Smooth muscle cell (in vitro differentiated cells): ENCODE data around the gene ACSS2. TPM values are rescaled to one million over a fixed set of nuclear protein-coding genes. Genes with fewer than 3 reads are reported as not detected.
"Not testable (repeated sequence)": the region's sequence is repeated elsewhere in the genome, so short reads cannot be mapped to it uniquely, and the experiment has no call there.

Experiments
- DNase-seq: peaks from one replicate; lab custom pipeline; 2025; ENCODE audit not compliant: unreplicated experiment; lab: John Stamatoyannopoulos, UW
- H2AFZ ChIP-seq: fragments of 200-600 bp; sonication (generic); 2 replicates; pipeline ENCODE4 v1.6.0; 2016; ENCODE audit warnings: antibody characterized with exemption, low read depth, mild to moderate bottlenecking
- H3F3A ChIP-seq: fragments of 200-600 bp; sonication (generic); 2 replicates; pipeline ENCODE4 v1.6.0; 2017; ENCODE audit warnings: antibody characterized with exemption, low read depth
- H3K27ac ChIP-seq: fragments of 200-600 bp; sonication (generic); 2 replicates; pipeline ENCODE4 v1.5.1; 2016; ENCODE audit warnings: low read depth, mild to moderate bottlenecking
- H3K27me3 ChIP-seq: fragments of 200-600 bp; sonication (generic); 2 replicates; pipeline ENCODE4 v1.6.1; 2016; ENCODE audit warnings: low read depth, mild to moderate bottlenecking
- H3K36me3 ChIP-seq: fragments of 200-600 bp; sonication (generic); 2 replicates; pipeline ENCODE4 v1.5.1; 2016; ENCODE audit warnings: low read depth
- H3K4me1 ChIP-seq: fragments of 200-600 bp; sonication (generic); 2 replicates; pipeline ENCODE4 v1.5.1; 2016; ENCODE audit warnings: low read depth
- H3K4me2 ChIP-seq: fragments of 200-600 bp; sonication (generic); 2 replicates; pipeline ENCODE4 v1.6.0; 2016; ENCODE audit warnings: mild to moderate bottlenecking
- H3K4me3 ChIP-seq: fragments of 200-600 bp; sonication (generic); 2 replicates; pipeline ENCODE4 v1.5.1; 2016; ENCODE audit warnings: mild to moderate bottlenecking
- H3K79me2 ChIP-seq: fragments of 200-600 bp; sonication (generic); 2 replicates; pipeline ENCODE4 v1.6.0; 2016; ENCODE audit warnings: low read depth, mild to moderate bottlenecking
- H3K9ac ChIP-seq: fragments of 200-600 bp; sonication (generic); 2 replicates; pipeline ENCODE4 v1.6.0; 2016; ENCODE audit warnings: low read depth
- H3K9me3 ChIP-seq: fragments of 200-600 bp; sonication (generic); replicated peaks from 2 replicates; pipeline ENCODE4 v1.5.1; 2016; ENCODE audit warnings: low read depth
- H4K20me1 ChIP-seq: fragments of 200-600 bp; sonication (generic); 2 replicates; pipeline ENCODE4 v1.6.0; 2016; ENCODE audit warnings: low read depth
- CTCF ChIP-seq: fragments of 200-600 bp; sonication (generic); IDR thresholded peaks from 2 replicates; pipeline ENCODE4 v1.5.1; 2017; ENCODE audit warnings: borderline replicate concordance, mild to moderate bottlenecking, antibody characterized with exemption; ENCODE audit not compliant: insufficient read depth, poor library complexity, severe bottlenecking
- WGBS: methylation state at CpG from one replicate; pipeline ENCODE4 v1.1.7; 2016; ENCODE audit warnings: low lambda C conversion rate; 5-methylcytosine and 5-hydroxymethylcytosine counted together
- polyA plus RNA-seq: library from polyadenylated mRNA; unstranded; fragments of >200 nt; fragmentation: Nextera tagmentation; extraction: Ambion mirVana; gene quantifications from 2 replicates; pipeline ENCODE4 v1.2.1, GENCODE V29; 2016
- total RNA-seq: library from RNA; depleted of rRNA; stranded (reverse); fragments of >200 nt; gene quantifications from 2 replicates; pipeline ENCODE4 v1.2.3, GENCODE V29; 2014

Gene ACSS2
- total and polyA plus RNA-seq, 2 experiments from 2014 or later: 35.1 to 37.7 TPM

DNA sequence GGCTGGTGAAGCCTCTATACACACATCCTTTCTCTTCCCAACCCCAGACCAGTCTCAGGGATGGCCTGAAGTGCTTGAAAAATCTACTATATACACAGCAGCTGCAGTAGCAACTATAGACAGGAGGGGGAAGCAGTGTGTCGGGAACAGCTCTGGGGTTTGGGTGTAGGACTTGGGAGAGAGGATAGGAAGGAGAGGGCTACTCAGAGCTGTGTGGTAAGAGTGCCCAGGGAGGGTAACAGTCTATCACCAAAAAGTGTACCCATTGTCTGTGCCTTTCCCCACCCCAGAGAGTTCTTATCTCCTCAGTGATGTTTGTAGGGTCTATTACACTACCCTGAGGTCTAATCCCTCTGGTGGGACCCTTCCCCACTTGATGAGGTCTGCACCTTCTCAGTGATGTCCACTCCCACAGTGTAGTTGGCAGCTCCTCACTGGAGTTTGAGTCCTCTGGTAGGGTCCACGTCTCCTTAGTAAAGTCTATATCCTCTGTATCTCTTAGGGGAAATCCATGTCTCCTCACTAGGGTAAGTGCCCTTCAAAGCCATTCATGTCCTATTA is 2.2 kb upstream of the ACSS2 start:
- H3K9me3 ChIP-seq: no peaks in the 10 kb centered on the region
- H3K4me1 ChIP-seq: peaks cover 6% of the 10 kb centered on the region
- H2AFZ ChIP-seq: no peak overlapping the region
- H3K4me2 ChIP-seq: no peak overlapping the region
- H3K36me3 ChIP-seq: no peaks in the 10 kb centered on the region
- no peaks in the 10 kb centered on the region for H3K27me3 ChIP-seq
- H3F3A ChIP-seq: peaks cover 5% of the 10 kb centered on the region
- no peak overlapping the region for H3K4me3 ChIP-seq
- no peaks in the 10 kb centered on the region for H4K20me1 ChIP-seq
- H3K79me2 ChIP-seq: peaks cover 11% of the 10 kb centered on the region
- TF ChIP-seq CTCF: peak; percentile 88
- no peak overlapping the region for H3K27ac ChIP-seq
- DNase-seq: peak; percentile 26
- 18% methylated on average over 2 of the region's 2 CpGs for WGBS
- no peak overlapping the region for H3K9ac ChIP-seq

DNA sequence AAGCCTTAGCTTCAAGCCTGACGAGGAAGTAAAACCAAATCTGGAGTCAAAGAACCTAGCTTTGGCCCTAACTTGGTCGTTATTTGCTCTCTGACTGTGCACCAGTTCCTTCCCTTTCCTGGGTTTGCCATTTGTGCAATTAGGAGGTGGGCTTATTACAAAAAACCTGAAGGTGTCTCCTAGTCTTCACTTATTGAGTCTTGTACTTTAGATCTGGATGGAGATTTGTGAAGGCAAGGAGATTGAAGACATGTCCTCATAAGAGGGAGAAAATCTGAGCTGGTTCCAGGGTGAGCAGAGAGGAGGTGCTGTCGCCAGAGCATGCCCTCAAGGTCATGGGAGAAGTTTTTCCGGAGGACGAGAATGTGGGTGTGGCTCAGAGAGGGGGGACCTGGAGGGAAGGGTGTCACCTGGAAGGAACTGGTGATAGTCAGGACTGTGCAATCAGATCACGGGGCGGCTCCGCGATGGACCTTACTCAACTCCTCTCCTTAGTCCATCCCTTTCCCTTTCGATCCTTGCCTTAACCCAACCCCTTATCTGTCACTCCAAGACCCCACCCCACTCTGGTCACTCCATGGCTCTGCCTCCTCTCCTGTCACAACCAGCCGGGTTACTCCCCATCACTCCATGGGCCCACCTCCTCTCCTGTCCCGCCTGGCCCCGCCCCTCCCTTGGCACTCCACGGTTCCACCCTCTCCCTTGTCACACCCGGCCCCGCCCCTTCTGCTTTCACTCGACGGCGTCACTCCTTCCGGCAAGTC is 588 bp upstream of the ACSS2 start:
- no peaks in the 10 kb centered on the region for H3K36me3 ChIP-seq
- H3K4me3 ChIP-seq: peak overlapping the region; percentile 97
- no peak for TF ChIP-seq CTCF
- H3K4me1 ChIP-seq: peaks cover 6% of the 10 kb centered on the region
- WGBS: 14% methylated on average over 11 of the region's 20 CpGs
- no peak for DNase-seq
- no peaks in the 10 kb centered on the region for H3K9me3 ChIP-seq
- H3K27ac ChIP-seq: no peak overlapping the region
- H3K9ac ChIP-seq: no peak overlapping the region
- H4K20me1 ChIP-seq: peaks cover 3% of the 10 kb centered on the region
- H2AFZ ChIP-seq: peak overlapping the region; percentile 52
- peaks cover 5% of the 10 kb centered on the region for H3F3A ChIP-seq
- H3K79me2 ChIP-seq: peaks cover 17% of the 10 kb centered on the region
- peak overlapping the region; percentile 74 for H3K4me2 ChIP-seq
- H3K27me3 ChIP-seq: no peaks in the 10 kb centered on the region

DNA sequence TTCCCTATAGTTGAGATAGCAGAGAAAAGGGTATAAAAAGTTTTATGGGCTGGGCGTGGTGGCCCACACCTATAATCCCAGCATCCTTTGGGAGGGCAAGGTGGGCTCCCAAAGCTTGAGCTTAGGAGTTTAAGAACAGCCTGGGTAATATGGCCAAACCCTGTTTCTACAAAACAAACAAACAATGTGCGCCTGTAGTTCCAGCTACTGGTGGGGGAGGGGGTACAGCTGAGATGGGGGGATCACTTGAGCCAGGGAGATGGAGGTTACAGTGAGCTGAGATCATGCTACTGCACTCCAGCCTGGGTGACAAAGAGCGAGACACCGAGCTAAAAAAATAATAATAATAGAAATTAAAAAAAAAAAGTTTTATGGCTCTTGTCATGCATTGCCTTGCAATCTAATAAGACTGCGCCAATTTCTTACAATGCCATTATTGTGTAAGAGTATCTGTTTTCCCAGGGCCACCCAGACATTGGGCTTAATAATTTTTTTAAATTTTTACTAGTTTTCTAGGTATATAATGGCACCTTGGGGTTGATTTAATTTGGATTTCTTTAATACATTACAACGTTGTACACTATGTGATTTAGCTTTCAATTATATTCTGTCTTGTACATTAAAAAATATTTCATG is 3.9 kb downstream of the ACSS2 start:
- Histone ChIP-seq H3F3A (peaks cover 5% of the 10 kb centered on the region), H4K20me1 (peaks cover 3% of the 10 kb centered on the region), H3K9me3 (no peaks in the 10 kb centered on the region), H2AFZ (no peak overlapping the region), H3K36me3 (peaks cover 5% of the 10 kb centered on the region), H3K9ac (no peak overlapping the region), H3K79me2 (peaks cover 17% of the 10 kb centered on the region), H3K27ac (no peak overlapping the region), H3K27me3 (no peaks in the 10 kb centered on the region), H3K4me3 (no peak overlapping the region), H3K4me2 (no peak overlapping the region), H3K4me1 (no peaks in the 10 kb centered on the region)
- no peak for TF ChIP-seq CTCF
- WGBS: 94% methylated on average over 6 of the region's 6 CpGs
- no peak for DNase-seq

- H3K4me3 ChIP-seq, H4K20me1 ChIP-seq, DNase-seq, H3K4me2 ChIP-seq, H2AFZ ChIP-seq, H3K27me3 ChIP-seq, H3K27ac ChIP-seq, H3F3A ChIP-seq, H3K9ac ChIP-seq, H3K4me1 ChIP-seq, H3K36me3 ChIP-seq, H3K9me3 ChIP-seq: not testable (repeated sequence)
- peaks cover 17% of the 10 kb centered on the region for H3K79me2 ChIP-seq
- WGBS: 82% methylated on average over 7 of the region's 7 CpGs
Observed at GRCh38 chr20:34880971-34881370, 4.6 kb downstream of the ACSS2 start.
